Stimulated activated CD8-positive, alpha-beta memory T cell treated with anti-CD3 and anti-CD28 coated beads, Interleukin-15, amount 100 ng/mL, for 24 hours (primary cell): ENCODE data around the gene AGO4.
"Not testable (repeated sequence)": the region's sequence is repeated elsewhere in the genome, so short reads cannot be mapped to it uniquely, and the experiment has no call there.

ENCODE experiments used
- DNase-seq: peaks from one replicate; pipeline ENCODE4 v3.0.0-alpha.2; 2020; ENCODE audit warnings: low read depth

Gene AGO4

GRCh38 chr1:35863881-35864625, 56.2 kb downstream of the AGO4 start:
- no peak for DNase-seq

- no peak for DNase-seq
Measured at GRCh38 chr1:35864813-35865212, 57.0 kb downstream of the AGO4 start.

GRCh38 chr1:35866991-35867390, 59.2 kb downstream of the AGO4 start:
- DNase-seq: no peak

- not testable (repeated sequence) for DNase-seq
Measured at GRCh38 chr1:35869245-35869950, 61.6 kb downstream of the AGO4 start.

GRCh38 chr1:35870651-35871309, 63.0 kb downstream of the AGO4 start:
- no peak for DNase-seq

GRCh38 chr1:35873243-35873750, 65.5 kb downstream of the AGO4 start:
- no peak for DNase-seq

GRCh38 chr1:35874115-35874514, 66.3 kb downstream of the AGO4 start:
- DNase-seq: not testable (repeated sequence)

- DNase-seq: no peak
Measured at GRCh38 chr1:35876988-35877387, 69.2 kb downstream of the AGO4 start.

GRCh38 chr1:35881850-35882273, 74.0 kb downstream of the AGO4 start:
- DNase-seq: no peak

GRCh38 chr1:35882586-35882944, 74.7 kb downstream of the AGO4 start:
- no peak for DNase-seq

- DNase-seq: peak; percentile 96
Measured at GRCh38 chr1:35882945-35883634, 75.3 kb downstream of the AGO4 start, which contains the start of gene AGO1. AGO1 (plus strand) TSS chr1:35883209; CDS start chr1:35883422, 213 bp downstream.

- DNase-seq: peak; percentile 6
Measured at GRCh38 chr1:35883635-35884101, 75.9 kb downstream of the AGO4 start.

GRCh38 chr1:35884934-35885333, 77.1 kb downstream of the AGO4 start:
- DNase-seq: no peak

GRCh38 chr1:35885961-35886558, 78.2 kb downstream of the AGO4 start:
- DNase-seq: no peak

GRCh38 chr1:35886577-35887431, 79.0 kb downstream of the AGO4 start:
- no peak for DNase-seq

GRCh38 chr1:35887508-35887907, 79.7 kb downstream of the AGO4 start:
- DNase-seq: no peak

- no peak for DNase-seq
Measured at GRCh38 chr1:35888255-35888654, 80.4 kb downstream of the AGO4 start.

GRCh38 chr1:35888981-35889380, 81.2 kb downstream of the AGO4 start:
- DNase-seq: not testable (repeated sequence)

GRCh38 chr1:35893051-35893879, 85.4 kb downstream of the AGO4 start:
- DNase-seq: no peak

GRCh38 chr1:35894183-35894582, 86.4 kb downstream of the AGO4 start:
- no peak for DNase-seq
